ENCODE results near the gene PHGDH. TPM values are rescaled to one million over a fixed set of nuclear protein-coding genes. Genes with fewer than 3 reads are reported as not detected.
"Not testable (repeated sequence)": the region's sequence is repeated elsewhere in the genome, so short reads cannot be mapped to it uniquely, and the experiment has no call there.

The PHGDH gene
- total RNA-seq, 2 donors from 2014 or later: 6.3 to 11.6 TPM

- no peak for TF ChIP-seq CTCF (IDR thresholded peaks at IDR 0.05)
- intact Hi-C loops (cut with DNase I): no loop called here
- DNase-seq: peak; percentile 78
- H3K4me1 ChIP-seq: peaks cover 14% of the 10 kb centered on the region
- peak overlapping the region; percentile 13 for H3K27ac ChIP-seq
- H3K4me3 ChIP-seq: no peak overlapping the region
- H3K9me3 ChIP-seq: no peaks in the 10 kb centered on the region
- no peak overlapping the region for H3K9ac ChIP-seq (ENCODE audit: low read depth in 2 of 2, low read length in 2 of 2)
- no peaks in the 10 kb centered on the region for H3K27me3 ChIP-seq
- no peaks in the 10 kb centered on the region for H3K36me3 ChIP-seq
These were observed 72.6 kb downstream of the PHGDH start for GRCh38 chr1:119784191-119784781.

DNA sequence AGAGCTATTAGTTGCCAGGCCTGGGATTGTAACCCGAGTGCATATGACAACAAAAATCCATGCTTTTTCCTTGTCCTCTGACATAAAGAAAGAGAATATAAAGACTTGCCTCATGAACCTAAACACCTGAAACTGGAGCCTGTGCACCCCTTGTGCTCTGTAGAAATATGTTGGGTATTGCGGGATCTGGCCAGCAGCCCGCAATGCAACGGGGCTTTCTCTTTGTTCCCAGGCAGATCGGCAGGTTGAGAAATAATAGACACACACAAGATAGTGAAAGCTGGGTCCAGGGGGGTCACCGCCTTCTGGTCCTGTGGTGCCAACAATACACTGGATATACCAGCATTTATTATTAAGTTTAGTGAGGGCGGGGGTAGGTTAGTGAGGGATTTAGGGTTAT is 74.3 kb downstream of the PHGDH start:
- H3K9ac ChIP-seq (ENCODE audit: low read depth in 2 of 2, low read length in 2 of 2); intact Hi-C loops (cut with DNase I); H3K27ac ChIP-seq; H3K9me3 ChIP-seq; DNase-seq; H3K27me3 ChIP-seq; H3K4me3 ChIP-seq; H3K36me3 ChIP-seq: not testable (repeated sequence)
- H3K4me1 ChIP-seq: peaks cover 22% of the 10 kb centered on the region

DNA sequence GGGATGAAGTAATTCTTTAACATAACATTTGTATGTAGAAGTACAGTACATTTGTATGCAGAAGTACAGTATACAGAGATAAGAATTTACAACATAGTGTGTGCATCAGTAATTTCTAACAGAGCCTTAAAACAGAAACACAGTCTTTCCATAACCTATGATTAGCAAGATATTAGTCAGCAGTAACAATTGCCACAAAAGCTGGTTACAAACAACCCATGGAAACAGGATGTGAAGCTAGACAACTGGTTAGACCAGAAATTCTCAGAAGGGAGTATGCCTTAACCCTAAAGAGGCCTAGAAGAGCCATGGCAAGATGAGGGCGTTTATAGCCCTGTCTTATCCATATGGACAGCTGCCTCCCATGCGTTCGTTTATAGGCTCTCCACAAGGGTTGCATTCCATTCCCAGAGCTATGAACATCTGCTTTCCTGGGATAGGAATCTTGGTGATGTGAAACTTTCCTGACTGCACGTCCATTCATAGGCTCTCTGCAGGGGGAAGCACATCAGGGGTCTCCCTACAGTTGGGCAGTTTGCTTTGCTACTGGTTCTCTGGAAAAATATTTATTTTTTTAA is 74.8 kb downstream of the PHGDH start:
- H3K9me3 ChIP-seq; H3K4me3 ChIP-seq; H3K36me3 ChIP-seq; H3K9ac ChIP-seq (ENCODE audit: low read depth in 2 of 2, low read length in 2 of 2); H3K27me3 ChIP-seq; DNase-seq; intact Hi-C loops (cut with DNase I): not testable (repeated sequence)
- Histone ChIP-seq H3K27ac (peak overlapping the region; percentile 44), H3K4me1 (peaks cover 24% of the 10 kb centered on the region)

GRCh38 chr1:119787776-119788175 is 76.0 kb downstream of the PHGDH start:
- no peak for DNase-seq
- Histone ChIP-seq H3K36me3 (no peaks in the 10 kb centered on the region), H3K4me3 (no peak overlapping the region), H3K27me3 (no peaks in the 10 kb centered on the region), H3K9ac (ENCODE audit: low read depth in 2 of 2, low read length in 2 of 2) (peak overlapping the region in 1 of 2 donors; percentile 52), H3K4me1 (peaks cover 19% of the 10 kb centered on the region), H3K9me3 (no peaks in the 10 kb centered on the region), H3K27ac (peak overlapping the region; percentile 44)
- intact Hi-C loops (cut with DNase I): no loop called here
- no peak for TF ChIP-seq CTCF (IDR thresholded peaks at IDR 0.05)

- no peaks in the 10 kb centered on the region for H3K9me3 ChIP-seq
- intact Hi-C loops (cut with DNase I): no loop called here
- DNase-seq: peak; percentile 68
These were observed 78.9 kb downstream of the PHGDH start for GRCh38 chr1:119790451-119791198.

DNA sequence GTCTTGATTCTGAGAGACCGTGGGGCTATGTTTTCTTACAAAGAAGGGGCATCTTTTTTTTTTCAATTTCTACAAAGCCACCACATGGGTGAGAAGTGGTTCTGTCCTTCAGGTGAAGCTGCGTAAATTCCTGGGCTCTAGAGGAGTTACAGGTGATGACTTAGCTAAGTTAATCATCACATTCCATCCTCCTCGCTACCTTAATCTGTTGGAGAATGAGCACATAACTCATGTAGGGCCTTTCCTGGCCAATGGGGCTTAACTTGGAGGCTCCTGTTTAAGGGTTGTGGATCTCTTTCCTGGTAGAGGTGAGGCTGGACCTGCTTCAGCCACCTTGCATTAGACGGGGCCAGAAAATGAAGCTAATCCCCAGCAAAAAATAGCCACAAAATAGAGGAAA is 79.6 kb downstream of the PHGDH start:
- Histone ChIP-seq H3K36me3 (no peaks in the 10 kb centered on the region), H3K9ac (ENCODE audit: low read depth in 2 of 2, low read length in 2 of 2) (peak overlapping the region in 1 of 2 donors; percentile 73), H3K4me3 (no peak overlapping the region), H3K27me3 (no peaks in the 10 kb centered on the region), H3K9me3 (no peaks in the 10 kb centered on the region), H3K27ac (peak overlapping the region; percentile 68), H3K4me1 (peaks cover 16% of the 10 kb centered on the region)
- no peak for DNase-seq
- intact Hi-C loops (cut with DNase I): no loop called here
- no peak for TF ChIP-seq CTCF (IDR thresholded peaks at IDR 0.05)

More at GRCh38 chr1:119790451-119791198, 78.9 kb downstream of the PHGDH start:
- no peak for TF ChIP-seq CTCF (IDR thresholded peaks at IDR 0.05)
- H3K27me3 ChIP-seq: no peaks in the 10 kb centered on the region
- H3K4me3 ChIP-seq: no peak overlapping the region
- H3K4me1 ChIP-seq: peaks cover 16% of the 10 kb centered on the region
- peak overlapping the region in 1 of 2 donors; percentile 73 for H3K9ac ChIP-seq (ENCODE audit: low read depth in 2 of 2, low read length in 2 of 2)
- H3K36me3 ChIP-seq: no peaks in the 10 kb centered on the region
- peak overlapping the region; percentile 68 for H3K27ac ChIP-seq

Other genes starting within 250 kb of the PHGDH start
- under 1 TPM in 1 of 2 donors, not detected in 1; 0.72 TPM for gene HSD3B1, start 204.7 kb upstream of the PHGDH start, total RNA-seq
- 1 to 10 TPM; 2.1 to 3.2 TPM for gene ZNF697, start 63.7 kb upstream of the PHGDH start, total RNA-seq
- 100 to 1,000 TPM; 271 to 374 TPM for gene HMGCS2, start 57.0 kb downstream of the PHGDH start, total RNA-seq
- gene REG4, start 99.5 kb downstream of the PHGDH start, total RNA-seq: 100 to 1,000 TPM in 1 of 2 donors, 10 to 100 TPM in 1; 90.2 to 169 TPM
- gene ADAM30, start 184.6 kb downstream of the PHGDH start, total RNA-seq: not detected

All from colonic mucosa (tissue), 4 donors.